Measurements from ENCODE around the gene HSD17B12. TPM values are rescaled to one million over a fixed set of nuclear protein-coding genes. Genes with fewer than 3 reads are reported as not detected.

The HSD17B12 gene
- total RNA-seq, 4 donors from 2014 or later, result 37.5 to 47.5 (median 42.2) TPM

GRCh38 chr11:43639920-43640319 is 40.6 kb upstream of the HSD17B12 start:
- Histone ChIP-seq H3K36me3 (no peaks in the 10 kb centered on the region), H3K27me3 (peaks cover 80% of the 10 kb centered on the region), H3K4me1 (peaks cover 2 to 5% (median 3%) of the 10 kb centered on the region in 3 donors), H3K27ac (no peak overlapping the region), H3K9me3 (no peaks in the 10 kb centered on the region), H3K4me3 (no peak overlapping the region)
- TF ChIP-seq, protein P1, sequence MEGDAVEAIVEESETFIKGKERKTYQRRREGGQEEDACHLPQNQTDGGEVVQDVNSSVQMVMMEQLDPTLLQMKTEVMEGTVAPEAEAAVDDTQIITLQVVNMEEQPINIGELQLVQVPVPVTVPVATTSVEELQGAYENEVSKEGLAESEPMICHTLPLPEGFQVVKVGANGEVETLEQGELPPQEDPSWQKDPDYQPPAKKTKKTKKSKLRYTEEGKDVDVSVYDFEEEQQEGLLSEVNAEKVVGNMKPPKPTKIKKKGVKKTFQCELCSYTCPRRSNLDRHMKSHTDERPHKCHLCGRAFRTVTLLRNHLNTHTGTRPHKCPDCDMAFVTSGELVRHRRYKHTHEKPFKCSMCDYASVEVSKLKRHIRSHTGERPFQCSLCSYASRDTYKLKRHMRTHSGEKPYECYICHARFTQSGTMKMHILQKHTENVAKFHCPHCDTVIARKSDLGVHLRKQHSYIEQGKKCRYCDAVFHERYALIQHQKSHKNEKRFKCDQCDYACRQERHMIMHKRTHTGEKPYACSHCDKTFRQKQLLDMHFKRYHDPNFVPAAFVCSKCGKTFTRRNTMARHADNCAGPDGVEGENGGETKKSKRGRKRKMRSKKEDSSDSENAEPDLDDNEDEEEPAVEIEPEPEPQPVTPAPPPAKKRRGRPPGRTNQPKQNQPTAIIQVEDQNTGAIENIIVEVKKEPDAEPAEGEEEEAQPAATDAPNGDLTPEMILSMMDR (IDR thresholded peaks at IDR 0.05), result no peak
- TF ChIP-seq EP300 (IDR thresholded peaks at IDR 0.05), result no peak
- TF ChIP-seq POLR2AphosphoS5 (IDR thresholded peaks at IDR 0.05), result no peak
- TF ChIP-seq POLR2A (IDR thresholded peaks at IDR 0.05), result no peak
- no peak for ATAC-seq
- 81% methylated on average over 2 to 3 of the region's 3 CpGs for WGBS, 2 donors (ENCODE audit: low coverage in 1 of 2)

- H3K27me3 ChIP-seq, result peaks cover 38% of the 10 kb centered on the region
- no peaks in the 10 kb centered on the region for H3K9me3 ChIP-seq
- no peaks in the 10 kb centered on the region for H3K36me3 ChIP-seq
- H3K4me1 ChIP-seq, result peaks cover 2 to 24% (median 6%) of the 10 kb centered on the region in 3 donors
- ATAC-seq, result peak; percentile 98
- 0% methylated on average over 6 to 13 of the region's 33 CpGs for whole genome bisulfite sequencing, 2 donors (ENCODE audit: low coverage in 1 of 2)
- TF ChIP-seq EP300 (IDR thresholded peaks at IDR 0.05) (no peak), POLR2AphosphoS5 (IDR thresholded peaks at IDR 0.05) (peak; percentile 64), POLR2A (IDR thresholded peaks at IDR 0.05) (peak in 1 of 2 donors; percentile 29)
- TF ChIP-seq, protein P1 (IDR thresholded peaks at IDR 0.05), result peak in 2 of 4 experiments; percentile 4 to 24
- peak overlapping the region; percentile 84 to 95 for H3K4me3 ChIP-seq
- H3K27ac ChIP-seq, result peak overlapping the region; percentile 3 to 85 (median 70)
Observed at GRCh38 chr11:43643898-43644620, 36.5 kb upstream of the HSD17B12 start.

DNA sequence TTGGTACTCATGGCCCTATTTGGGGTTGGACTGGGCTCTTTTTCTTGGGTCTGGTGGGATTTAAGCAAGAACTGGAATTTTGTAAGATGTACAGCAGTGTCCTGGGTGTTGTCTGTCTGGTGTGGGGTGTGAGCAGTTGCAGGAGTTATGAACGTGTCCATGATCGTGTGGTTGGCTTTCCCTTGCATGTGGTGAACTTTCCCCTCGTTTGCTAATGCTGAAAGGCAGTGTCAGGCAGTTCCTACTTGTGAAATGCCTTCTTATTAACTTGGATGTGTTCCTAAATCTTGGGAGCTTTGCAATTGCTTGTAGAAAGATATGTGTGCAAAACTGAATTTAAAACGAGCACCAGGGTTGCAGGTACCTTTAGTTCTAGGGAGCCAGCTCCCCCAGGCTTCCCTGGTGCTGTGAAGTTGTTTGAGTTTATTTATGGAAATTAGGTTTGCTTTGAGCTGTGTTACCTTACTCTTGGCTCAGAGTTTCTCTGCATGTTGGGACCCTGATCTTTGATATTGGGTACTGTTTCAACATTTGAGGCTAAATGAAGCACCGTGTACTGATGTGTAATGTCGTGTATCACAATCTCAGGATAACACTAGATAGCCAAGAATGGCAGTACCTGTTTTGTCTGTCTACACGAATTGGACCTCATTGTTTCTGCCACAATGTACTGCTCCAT is 35.8 kb upstream of the HSD17B12 start:
- ATAC-seq, result no peak
- 21 to 61% methylated on average over 3 to 6 of the region's 7 CpGs for WGBS, 2 donors (ENCODE audit: low coverage in 1 of 2)
- Histone ChIP-seq H3K27me3 (peaks cover 31% of the 10 kb centered on the region), H3K9me3 (no peaks in the 10 kb centered on the region), H3K27ac (peak overlapping the region in 3 of 4 donors; percentile 63 to 85 (median 76)), H3K36me3 (peaks cover 0 to 3% of the 10 kb centered on the region in 2 donors), H3K4me1 (peaks cover 2 to 24% (median 6%) of the 10 kb centered on the region in 3 donors), H3K4me3 (peak overlapping the region; percentile 84 to 95)
- TF ChIP-seq POLR2AphosphoS5 (IDR thresholded peaks at IDR 0.05) (no peak), EP300 (IDR thresholded peaks at IDR 0.05) (no peak)
- TF ChIP-seq, protein P1 (IDR thresholded peaks at IDR 0.05), result no peak

DNA sequence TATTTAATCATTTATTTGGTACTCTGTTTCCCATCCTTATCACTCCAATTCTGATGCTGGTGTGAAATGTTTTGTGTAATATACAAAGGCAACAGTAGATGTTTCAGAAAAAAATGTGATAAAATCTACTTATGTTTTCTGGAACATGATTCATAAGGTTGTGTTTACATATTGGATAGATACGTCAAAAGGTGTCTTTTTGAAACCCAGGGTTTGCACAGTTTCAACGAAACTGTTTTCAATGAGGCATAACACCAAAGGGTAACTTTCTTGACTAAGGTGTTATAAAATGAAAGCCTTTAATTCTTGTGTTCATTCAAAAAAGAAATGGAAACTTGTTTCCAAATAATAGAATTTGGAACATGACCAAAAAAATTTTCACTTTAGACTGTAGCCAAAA is 33.8 kb upstream of the HSD17B12 start:
- peaks cover 0 to 6% of the 10 kb centered on the region in 2 donors for H3K36me3 ChIP-seq
- no peak for TF ChIP-seq POLR2A (IDR thresholded peaks at IDR 0.05)
- TF ChIP-seq, protein P1 (IDR thresholded peaks at IDR 0.05), result no peak
- TF ChIP-seq POLR2AphosphoS5 (IDR thresholded peaks at IDR 0.05), result no peak
- TF ChIP-seq EP300 (IDR thresholded peaks at IDR 0.05), result no peak
- 84 to 89% methylated on average over 2 of the region's 2 CpGs for WGBS, 2 donors (ENCODE audit: low coverage in 1 of 2)
- no peak overlapping the region for H3K27ac ChIP-seq
- peaks cover 13% of the 10 kb centered on the region for H3K27me3 ChIP-seq
- peaks cover 2 to 24% (median 6%) of the 10 kb centered on the region in 3 donors for H3K4me1 ChIP-seq
- H3K4me3 ChIP-seq, result no peak overlapping the region
- H3K9me3 ChIP-seq, result no peaks in the 10 kb centered on the region
- ATAC-seq, result no peak

Data from gastroesophageal sphincter (tissue), 4 donors.